GM12864 (cell line): ENCODE data around the gene JUP.
"Not testable (repeated sequence)": the region's sequence is repeated elsewhere in the genome, so short reads cannot be mapped to it uniquely, and the experiment has no call there.

Experiments
- DNase-seq: peaks from one replicate; pipeline ENCODE4 v3.0.0-alpha.2; 2011; ENCODE audit warnings: low read depth
- H3K4me3 ChIP-seq: 2 replicates; pipeline ENCODE4 v1.5.1; 2011; ENCODE audit warnings: mild to moderate bottlenecking, low read depth, low read length, control low read depth
- CTCF ChIP-seq: IDR thresholded peaks from 2 replicates; pipeline ENCODE4 v1.5.1; 2011; ENCODE audit warnings: low read depth, mild to moderate bottlenecking, moderate library complexity, low read length, control low read depth, inconsistent platforms; ENCODE audit errors: missing control alignments

The JUP gene

DNA sequence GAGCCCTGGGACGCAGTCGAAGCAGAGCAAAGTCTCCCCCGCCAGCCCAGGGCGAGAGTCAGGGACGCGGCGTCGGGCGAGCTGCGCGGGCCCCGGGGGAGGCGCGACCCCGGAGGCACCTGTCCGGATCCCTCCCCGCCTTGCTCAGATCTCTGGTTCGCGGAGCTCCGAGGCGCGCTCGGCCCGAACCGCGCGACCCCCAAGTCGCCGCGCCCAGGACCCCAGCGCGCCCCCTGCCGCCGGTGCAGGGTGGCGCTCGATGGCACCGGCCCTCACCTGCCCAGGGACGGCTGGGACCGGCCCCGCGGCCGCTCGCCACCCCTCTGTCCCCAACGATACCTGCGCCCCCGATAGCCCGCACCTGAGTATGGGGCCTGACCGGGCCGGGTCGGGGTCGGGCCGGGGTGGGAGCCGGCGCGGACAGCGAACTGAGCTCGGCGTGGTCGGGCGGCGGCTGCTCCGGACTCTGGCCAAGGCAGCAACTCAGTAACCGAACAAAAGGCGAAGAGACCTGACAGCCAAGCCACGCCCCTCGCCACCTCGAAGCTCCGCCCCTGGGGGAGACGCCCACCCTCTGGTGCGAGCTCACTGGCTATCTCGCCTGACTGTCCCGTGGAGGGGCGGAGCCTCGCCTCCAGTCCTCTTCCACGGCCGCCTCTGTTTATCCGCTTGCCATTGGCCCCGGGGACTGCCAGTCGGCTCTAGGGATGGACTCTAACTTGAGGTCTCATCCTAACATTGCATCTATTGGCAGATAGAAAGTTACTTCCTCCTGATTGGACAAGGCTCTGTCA, at the start of gene JUP:
JUP (minus strand) TSS at position 485 of the 794 bp plus-strand sequence. CDS start 14,857 bp downstream, outside the sequence.
- peak; percentile 89 for DNase-seq
- peak within 1 kb of the TSS; percentile 50 for H3K4me3 ChIP-seq
- peak; percentile 48 for TF ChIP-seq CTCF

DNA sequence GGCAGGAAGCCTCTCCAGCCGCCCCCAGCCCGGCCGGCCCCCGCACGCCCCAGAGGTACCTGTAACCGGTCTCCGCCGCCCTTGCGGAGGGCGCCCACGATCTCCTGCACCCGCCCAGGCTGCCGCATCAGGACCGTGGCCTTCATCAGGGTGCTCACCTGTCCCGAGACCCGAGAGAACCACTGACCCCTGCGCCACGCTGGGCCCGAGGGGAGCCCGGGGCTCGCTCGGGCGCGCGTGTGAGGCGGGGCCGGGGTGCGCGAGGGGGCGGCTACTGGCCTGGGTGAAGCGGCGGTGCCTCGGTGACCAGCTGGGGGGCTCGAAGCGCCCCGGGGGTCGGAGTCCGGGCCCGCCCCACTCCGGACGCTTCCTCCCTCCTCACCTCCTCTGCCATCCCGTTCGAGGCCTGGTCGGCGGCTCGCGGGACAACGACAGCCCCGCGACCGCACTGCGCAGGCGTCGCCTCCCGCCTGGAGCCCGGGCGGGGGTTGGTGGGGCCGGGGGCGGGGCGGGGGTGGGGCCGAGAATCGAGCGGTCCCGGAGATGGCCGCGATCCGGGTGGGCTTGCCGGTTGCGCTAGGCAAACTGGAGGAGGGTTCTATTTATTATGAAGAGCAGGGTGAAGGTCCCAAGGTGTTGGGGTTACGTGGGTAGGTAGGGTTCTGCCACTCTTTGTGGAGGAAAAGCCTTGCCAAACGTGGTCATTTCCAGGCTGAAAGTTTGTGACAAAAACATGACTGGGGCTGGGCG, 49.5 kb upstream of the JUP start, which contains the start of gene NT5C3B:
NT5C3B (minus strand) TSS at position 433 of the 750 bp plus-strand sequence; CDS start at position 394, 39 bp downstream.
- TF ChIP-seq CTCF, result no peak
- DNase-seq, result no peak
- H3K4me3 ChIP-seq, result peak within 1 kb of the TSS; percentile 73

DNA sequence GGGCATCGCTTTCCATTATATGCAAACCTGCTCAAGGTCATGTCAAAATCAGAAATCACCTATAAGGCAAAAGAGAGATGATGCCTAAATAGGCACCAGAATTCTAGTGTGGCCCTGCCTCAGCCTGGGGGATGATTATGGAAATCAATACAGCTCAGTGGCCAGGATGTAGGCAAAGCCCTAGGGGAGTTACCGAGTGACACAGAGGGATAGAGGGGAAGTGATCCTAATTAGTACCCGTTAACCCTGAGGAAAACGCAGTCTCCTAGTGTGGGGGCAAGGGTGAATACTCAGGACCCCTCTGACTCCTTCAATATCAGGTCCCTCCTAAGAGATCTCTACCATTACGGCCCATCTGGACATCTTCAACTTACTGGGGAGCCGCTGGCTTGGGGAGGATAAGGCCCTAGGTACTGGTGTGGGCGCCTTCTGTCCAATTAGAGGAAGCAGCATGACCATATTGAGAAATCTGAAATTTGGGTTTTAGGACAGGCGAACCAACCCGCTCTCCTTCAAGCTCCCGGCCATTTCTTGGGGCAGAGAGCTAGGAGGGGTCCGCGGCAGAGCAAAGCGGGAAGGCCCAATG, 48.8 kb upstream of the JUP start:
- TF ChIP-seq CTCF, result no peak
- no peak for DNase-seq
- H3K4me3 ChIP-seq, result peak overlapping the region; percentile 73

- H3K4me3 ChIP-seq, DNase-seq: not testable (repeated sequence)
These were observed 43.5 kb upstream of the JUP start for GRCh38 chr17:41829961-41830360.

DNA sequence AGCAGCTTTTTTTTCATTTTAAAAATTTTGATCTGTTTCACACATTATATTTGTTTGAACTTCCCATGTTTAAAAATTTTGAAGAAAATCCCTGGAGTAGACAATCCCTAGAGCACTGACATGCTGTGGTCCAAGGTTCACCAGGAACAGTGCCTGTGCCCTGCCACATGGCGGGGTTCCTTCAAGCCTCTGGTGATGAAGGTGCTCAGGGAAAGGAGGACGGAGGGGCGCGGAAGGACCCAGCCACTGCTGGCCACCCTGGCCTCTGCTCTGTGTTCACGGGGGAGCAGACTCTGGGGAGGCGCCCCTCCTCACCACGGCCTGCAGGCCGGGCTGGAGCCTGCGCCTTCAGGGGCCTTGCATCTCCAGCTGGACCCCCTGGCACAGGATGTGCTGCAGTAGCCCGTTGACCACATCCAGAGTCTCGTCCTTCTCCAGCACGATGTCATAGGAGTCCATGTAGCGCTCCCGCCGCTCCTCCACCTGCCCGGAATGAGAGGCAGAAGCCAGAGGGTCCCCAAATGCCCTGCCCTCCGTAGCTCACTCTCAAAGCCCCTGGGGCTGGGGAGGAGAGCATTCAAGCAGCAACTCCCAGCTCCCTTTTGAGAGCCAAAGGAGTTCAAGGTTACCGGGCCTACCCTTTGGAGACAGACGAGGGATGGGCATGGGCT, 38.8 kb upstream of the JUP start:
- no peak for DNase-seq
- no peak overlapping the region for H3K4me3 ChIP-seq
- no peak for TF ChIP-seq CTCF

GRCh38 chr17:41824086-41824485, 37.6 kb upstream of the JUP start:
- no peak overlapping the region for H3K4me3 ChIP-seq
- no peak for TF ChIP-seq CTCF
- DNase-seq, result no peak

GRCh38 chr17:41823580-41823979, 37.1 kb upstream of the JUP start:
- no peak for TF ChIP-seq CTCF
- no peak for DNase-seq
- H3K4me3 ChIP-seq, result no peak overlapping the region
